ENCODE data around the gene CCDC184.

GRCh38 chr12:48164451-48164850 is 19.0 kb upstream of the CCDC184 start:
- no peak for TF ChIP-seq CTCF (IDR thresholded peaks at IDR 0.05; ENCODE audit: low read depth, low read length)
- no peak for TF ChIP-seq EZH2phosphoT487 (IDR thresholded peaks at IDR 0.05; ENCODE audit: low read depth)
